ENCODE results near the gene ENTPD2.
"Not testable (repeated sequence)": the region's sequence is repeated elsewhere in the genome, so short reads cannot be mapped to it uniquely, and the experiment has no call there.

The ENTPD2 gene

GRCh38 chr9:137034709-137035506 is 19.0 kb downstream of the ENTPD2 start:
- in situ Hi-C loops (cut with HindIII; ENCODE audit: low pct_unique_long_range_greater_than_20kb, low sequenced_read_pairs): no loop called here
- no peak for TF ChIP-seq JUND (IDR thresholded peaks at IDR 0.05; ENCODE audit: low read depth)
- peak; percentile 91 to 95 for DNase-seq (ENCODE audit: low read depth in 1 of 2, low spot score in 1 of 2)

GRCh38 chr9:137034039-137034708 is 19.7 kb downstream of the ENTPD2 start:
- peak in 1 of 2 experiments; percentile 59 for DNase-seq (ENCODE audit: low read depth in 1 of 2, low spot score in 1 of 2)
- TF ChIP-seq JUND (IDR thresholded peaks at IDR 0.05; ENCODE audit: low read depth): no peak
- in situ Hi-C loops (cut with HindIII; ENCODE audit: low pct_unique_long_range_greater_than_20kb, low sequenced_read_pairs): no loop called here

GRCh38 chr9:137033481-137033880 is 20.4 kb downstream of the ENTPD2 start:
- in situ Hi-C loops (cut with HindIII; ENCODE audit: low pct_unique_long_range_greater_than_20kb, low sequenced_read_pairs); DNase-seq (ENCODE audit: low read depth in 1 of 2, low spot score in 1 of 2): not testable (repeated sequence)

GRCh38 chr9:137032858-137033257 is 21.0 kb downstream of the ENTPD2 start:
- TF ChIP-seq JUND (IDR thresholded peaks at IDR 0.05; ENCODE audit: low read depth): no peak
- DNase-seq (ENCODE audit: low read depth in 1 of 2, low spot score in 1 of 2): no peak
- in situ Hi-C loops (cut with HindIII; ENCODE audit: low pct_unique_long_range_greater_than_20kb, low sequenced_read_pairs): no loop called here

GRCh38 chr9:137031904-137032640 is 21.8 kb downstream of the ENTPD2 start, which contains the start of gene FUT7:
TSS of gene FUT7 (minus strand) at chr9:137032088. CDS start at chr9:137031991, 97 bp downstream.
- in situ Hi-C loops (cut with HindIII; ENCODE audit: low pct_unique_long_range_greater_than_20kb, low sequenced_read_pairs): no loop called here
- no peak for TF ChIP-seq JUND (IDR thresholded peaks at IDR 0.05; ENCODE audit: low read depth)
- no peak for DNase-seq (ENCODE audit: low read depth in 1 of 2, low spot score in 1 of 2)

- no peak for DNase-seq (ENCODE audit: low read depth in 1 of 2, low spot score in 1 of 2)
- in situ Hi-C loops (cut with HindIII; ENCODE audit: low pct_unique_long_range_greater_than_20kb, low sequenced_read_pairs): no loop called here
- TF ChIP-seq JUND (IDR thresholded peaks at IDR 0.05; ENCODE audit: low read depth): no peak
Observed at GRCh38 chr9:137030538-137031527, 23.0 kb downstream of the ENTPD2 start.

- no peak for TF ChIP-seq JUND (IDR thresholded peaks at IDR 0.05; ENCODE audit: low read depth)
- in situ Hi-C loops (cut with HindIII; ENCODE audit: low pct_unique_long_range_greater_than_20kb, low sequenced_read_pairs): no loop called here
Observed at GRCh38 chr9:137030006-137030405, 23.9 kb downstream of the ENTPD2 start.

GRCh38 chr9:137029058-137029936 is 24.6 kb downstream of the ENTPD2 start:
- in situ Hi-C loops (cut with HindIII; ENCODE audit: low pct_unique_long_range_greater_than_20kb, low sequenced_read_pairs): no loop called here
- no peak for TF ChIP-seq JUND (IDR thresholded peaks at IDR 0.05; ENCODE audit: low read depth)
- DNase-seq (ENCODE audit: low read depth in 1 of 2, low spot score in 1 of 2): peak; percentile 55 to 75

More at GRCh38 chr9:137030006-137030405, 23.9 kb downstream of the ENTPD2 start:
- DNase-seq (ENCODE audit: low read depth in 1 of 2, low spot score in 1 of 2): no peak

- in situ Hi-C loops (cut with HindIII; ENCODE audit: low pct_unique_long_range_greater_than_20kb, low sequenced_read_pairs): no loop called here
- TF ChIP-seq JUND (IDR thresholded peaks at IDR 0.05; ENCODE audit: low read depth): no peak
- peak in 1 of 2 experiments; percentile 90 for DNase-seq (ENCODE audit: low read depth in 1 of 2, low spot score in 1 of 2)
Observed at GRCh38 chr9:137028263-137029057, 25.4 kb downstream of the ENTPD2 start.

All from T47D (cell line).